ENCODE data around the gene ASB15. TPM values are rescaled to one million over a fixed set of nuclear protein-coding genes. Genes with fewer than 3 reads are reported as not detected.
"Not testable (repeated sequence)": the region's sequence is repeated elsewhere in the genome, so short reads cannot be mapped to it uniquely, and the experiment has no call there.

Gene ASB15
- total RNA-seq, 1 experiment from 2014 or later, result not detected

- DNase-seq (ENCODE audit: low read depth), result no peak
Measured at GRCh38 chr7:123598657-123599056, 3.0 kb upstream of the ASB15 start.

GRCh38 chr7:123599766-123600165, 1.9 kb upstream of the ASB15 start:
- DNase-seq (ENCODE audit: low read depth), result no peak

GRCh38 chr7:123600876-123601275, 745 bp upstream of the ASB15 start:
- DNase-seq (ENCODE audit: low read depth), result no peak

- no peak for DNase-seq (ENCODE audit: low read depth)
Measured at GRCh38 chr7:123602648-123603047, 1.0 kb downstream of the ASB15 start.

GRCh38 chr7:123604739-123605138, 3.1 kb downstream of the ASB15 start:
- DNase-seq (ENCODE audit: low read depth), result no peak

GRCh38 chr7:123607423-123607975, 5.9 kb downstream of the ASB15 start:
- DNase-seq (ENCODE audit: low read depth), result no peak

- no peak for DNase-seq (ENCODE audit: low read depth)
Measured at GRCh38 chr7:123608991-123609882, 7.6 kb downstream of the ASB15 start.

GRCh38 chr7:123609883-123610239, 8.2 kb downstream of the ASB15 start:
- no peak for DNase-seq (ENCODE audit: low read depth)

GRCh38 chr7:123612024-123612423, 10.4 kb downstream of the ASB15 start:
- DNase-seq (ENCODE audit: low read depth), result no peak

- no peak for DNase-seq (ENCODE audit: low read depth)
Measured at GRCh38 chr7:123615344-123615743, 13.7 kb downstream of the ASB15 start.

GRCh38 chr7:123616223-123616622, 14.6 kb downstream of the ASB15 start:
- DNase-seq (ENCODE audit: low read depth), result no peak

- DNase-seq (ENCODE audit: low read depth), result no peak
Measured at GRCh38 chr7:123621707-123622106, 20.1 kb downstream of the ASB15 start.

GRCh38 chr7:123622660-123623386, 21.2 kb downstream of the ASB15 start:
- no peak for DNase-seq (ENCODE audit: low read depth)

- DNase-seq (ENCODE audit: low read depth), result peak; percentile 87
Measured at GRCh38 chr7:123624527-123625183, 23.0 kb downstream of the ASB15 start.

- no peak for DNase-seq (ENCODE audit: low read depth)
Measured at GRCh38 chr7:123625254-123625653, 23.6 kb downstream of the ASB15 start.

GRCh38 chr7:123627851-123628250, 26.2 kb downstream of the ASB15 start:
- DNase-seq (ENCODE audit: low read depth), result no peak

- no peak for DNase-seq (ENCODE audit: low read depth)
Measured at GRCh38 chr7:123628829-123629228, 27.2 kb downstream of the ASB15 start.

- DNase-seq (ENCODE audit: low read depth), result no peak
Measured at GRCh38 chr7:123629281-123629680, 27.7 kb downstream of the ASB15 start.

GRCh38 chr7:123632808-123633207, 31.2 kb downstream of the ASB15 start:
- no peak for DNase-seq (ENCODE audit: low read depth)

- peak; percentile 53 for DNase-seq (ENCODE audit: low read depth)
Measured at GRCh38 chr7:123633553-123633952, 31.9 kb downstream of the ASB15 start.

- DNase-seq (ENCODE audit: low read depth), result not testable (repeated sequence)
Measured at GRCh38 chr7:123634011-123634573, 32.5 kb downstream of the ASB15 start.
